HUES48 (cell line): ENCODE results near the gene RPL9.
A peak's percentile ranks its signal among the peaks of the same experiment; 100 is the strongest.
"Not testable (repeated sequence)": the region's sequence is repeated elsewhere in the genome, so short reads cannot be mapped to it uniquely, and the experiment has no call there.

ENCODE experiments used
- H3K27ac ChIP-seq: one replicate; pipeline ENCODE4 v1.7.0; 2013; ENCODE audit warnings: low read depth, low read length, inconsistent platforms
- H3K27me3 ChIP-seq: 2 replicates; pipeline ENCODE4 v1.6.1; 2013; ENCODE audit warnings: mild to moderate bottlenecking, low read length; ENCODE audit not compliant: control insufficient read depth, insufficient read depth
- H3K36me3 ChIP-seq: 2 replicates; pipeline ENCODE4 v1.6.1; 2013; ENCODE audit warnings: low read length; ENCODE audit not compliant: control insufficient read depth, insufficient read depth
- H3K4me1 ChIP-seq: 2 replicates; pipeline ENCODE4 v1.6.1; 2013; ENCODE audit warnings: mild to moderate bottlenecking, low read length; ENCODE audit not compliant: control insufficient read depth, insufficient read depth
- H3K4me3 ChIP-seq: 2 replicates; pipeline ENCODE4 v1.5.1; 2013; ENCODE audit warnings: mild to moderate bottlenecking, low read depth, low read length
- H3K9ac ChIP-seq: 2 replicates; pipeline ENCODE4 v1.6.1; 2013; ENCODE audit warnings: mild to moderate bottlenecking, low read depth, low read length, moderate library complexity
- H3K9me3 ChIP-seq: 2 replicates; pipeline ENCODE4 v1.6.1; 2013; ENCODE audit warnings: low read length; ENCODE audit not compliant: control insufficient read depth, insufficient read depth

RPL9 gene

GRCh38 chr4:39464886-39465501 is 6.3 kb upstream of the RPL9 start:
- no peaks in the 10 kb centered on the region for H3K9me3 ChIP-seq
- H3K27ac ChIP-seq, result no peak overlapping the region
- H3K4me1 ChIP-seq, result no peaks in the 10 kb centered on the region
- H3K36me3 ChIP-seq, result peaks cover 79% of the 10 kb centered on the region
- H3K4me3 ChIP-seq, result no peak overlapping the region
- H3K27me3 ChIP-seq, result no peaks in the 10 kb centered on the region
- no peak overlapping the region for H3K9ac ChIP-seq

GRCh38 chr4:39458161-39458504 is 589 bp downstream of the RPL9 start:
- peak overlapping the region; percentile 98 for H3K9ac ChIP-seq

GRCh38 chr4:39456946-39457763 is 1.6 kb downstream of the RPL9 start:
- Histone ChIP-seq H3K27me3 (no peaks in the 10 kb centered on the region), H3K4me1 (peaks cover 9% of the 10 kb centered on the region; the same call in 1 of the 2 replicates), H3K9me3 (no peaks in the 10 kb centered on the region), H3K9ac (peak overlapping the region; percentile 98), H3K4me3 (peak overlapping the region; percentile 94), H3K27ac (peak overlapping the region; percentile 95), H3K36me3 (peaks cover 75% of the 10 kb centered on the region)

More at GRCh38 chr4:39458161-39458504, 589 bp downstream of the RPL9 start:
- not testable (repeated sequence) for H3K27me3 ChIP-seq, H3K9me3 ChIP-seq, H3K4me1 ChIP-seq
- Histone ChIP-seq H3K27ac (peak overlapping the region; percentile 95), H3K36me3 (peaks cover 73% of the 10 kb centered on the region), H3K4me3 (peak overlapping the region; percentile 94)

GRCh38 chr4:39455486-39455885 is 3.2 kb downstream of the RPL9 start:
- H3K27ac ChIP-seq, result no peak overlapping the region

GRCh38 chr4:39453738-39454137 is 5.0 kb downstream of the RPL9 start:
- Histone ChIP-seq H3K9ac (no peak overlapping the region), H3K27me3 (no peaks in the 10 kb centered on the region), H3K4me1 (peaks cover 9% of the 10 kb centered on the region; the same call in 1 of the 2 replicates), H3K9me3 (no peaks in the 10 kb centered on the region), H3K4me3 (no peak overlapping the region), H3K36me3 (peaks cover 84% of the 10 kb centered on the region), H3K27ac (no peak overlapping the region)

More at GRCh38 chr4:39455486-39455885, 3.2 kb downstream of the RPL9 start:
- peaks cover 78% of the 10 kb centered on the region for H3K36me3 ChIP-seq
- H3K9me3 ChIP-seq, result no peaks in the 10 kb centered on the region
- H3K9ac ChIP-seq, result no peak overlapping the region
- no peaks in the 10 kb centered on the region for H3K27me3 ChIP-seq
- H3K4me1 ChIP-seq, result peaks cover 9% of the 10 kb centered on the region; the same call in 1 of the 2 replicates
- no peak overlapping the region for H3K4me3 ChIP-seq

- Histone ChIP-seq H3K4me1 (peaks cover 9% of the 10 kb centered on the region; the same call in 1 of the 2 replicates), H3K9me3 (no peaks in the 10 kb centered on the region), H3K9ac (no peak overlapping the region), H3K36me3 (peaks cover 82% of the 10 kb centered on the region), H3K27ac (no peak overlapping the region), H3K27me3 (no peaks in the 10 kb centered on the region), H3K4me3 (no peak overlapping the region)
Observed at GRCh38 chr4:39452860-39453587, 5.7 kb downstream of the RPL9 start.

- Histone ChIP-seq H3K36me3 (peaks cover 75% of the 10 kb centered on the region), H3K9ac (no peak overlapping the region), H3K9me3 (no peaks in the 10 kb centered on the region), H3K27me3 (no peaks in the 10 kb centered on the region), H3K27ac (peak overlapping the region; percentile 48), H3K4me1 (peaks cover 8% of the 10 kb centered on the region; the same call in 1 of the 2 replicates), H3K4me3 (no peak overlapping the region)
Observed at GRCh38 chr4:39452153-39452859, 6.4 kb downstream of the RPL9 start.

- Histone ChIP-seq H3K27ac (peak overlapping the region; percentile 58), H3K27me3 (no peaks in the 10 kb centered on the region), H3K4me3 (no peak overlapping the region), H3K36me3 (peaks cover 67% of the 10 kb centered on the region), H3K4me1 (peaks cover 4% of the 10 kb centered on the region; the same call in 1 of the 2 replicates), H3K9ac (no peak overlapping the region), H3K9me3 (no peaks in the 10 kb centered on the region)
Observed at GRCh38 chr4:39451423-39452023, 7.2 kb downstream of the RPL9 start.

- H3K4me1 ChIP-seq, result peaks cover 4% of the 10 kb centered on the region; the same call in 1 of the 2 replicates
- H3K4me3 ChIP-seq, result no peak overlapping the region
- H3K36me3 ChIP-seq, result peaks cover 58% of the 10 kb centered on the region
- no peaks in the 10 kb centered on the region for H3K27me3 ChIP-seq
- no peaks in the 10 kb centered on the region for H3K9me3 ChIP-seq
- H3K9ac ChIP-seq, result no peak overlapping the region
- peak overlapping the region; percentile 58 for H3K27ac ChIP-seq
Observed at GRCh38 chr4:39450618-39451017, 8.1 kb downstream of the RPL9 start.
